ENCODE measurements around the gene ADARB2.
A peak's percentile ranks its signal among the peaks of the same experiment; 100 is the strongest.

Gene ADARB2

GRCh38 chr10:1404323-1405260 lies 332.7 kb downstream of the ADARB2 start:
- Histone ChIP-seq H3K4me2 (ENCODE audit: insufficient read depth, low read length, poor library complexity, severe bottlenecking) (no peak overlapping the region), H2BK15ac (ENCODE audit: low read length) (no peak overlapping the region), H3K79me1 (ENCODE audit: low read depth, low read length) (no peaks in the 10 kb centered on the region), H3K14ac (ENCODE audit: low read length) (no peak overlapping the region), H2BK120ac (ENCODE audit: low read depth, low read length) (no peak overlapping the region), H3K9ac (ENCODE audit: low read depth, low read length, poor library complexity) (no peak overlapping the region), H4K8ac (ENCODE audit: low read depth, low read length) (no peak overlapping the region), H2BK12ac (ENCODE audit: low read length) (no peak overlapping the region), H3K23ac (ENCODE audit: low read depth, low read length, poor library complexity) (no peak overlapping the region), H3K36me3 (replicated peaks in 1 of 2; ENCODE audit: control insufficient read depth in 2 of 2, insufficient read depth in 2 of 2, low read length in 2 of 2) (no peaks in the 10 kb centered on the region), H2BK5ac (ENCODE audit: low read length) (no peak overlapping the region), H4K91ac (ENCODE audit: low read depth, low read length, poor library complexity) (no peak overlapping the region), H3K4me1 (ENCODE audit: control insufficient read depth in 2 of 2, insufficient read depth in 1 of 2, low read depth in 1 of 2, low read length in 2 of 2) (peaks cover 0 to 5% of the 10 kb centered on the region in 2 donors), H3K27ac (replicated peaks; ENCODE audit: low read length) (no peak overlapping the region), H2AFZ (ENCODE audit: low read length) (no peak overlapping the region), H3K9me3 (replicated peaks in 1 of 2; ENCODE audit: control insufficient read depth in 2 of 2, insufficient read depth in 1 of 2, low read depth in 1 of 2, low read length in 2 of 2) (no peaks in the 10 kb centered on the region), H2AK5ac (ENCODE audit: low read depth, low read length) (no peak overlapping the region), H3K4ac (ENCODE audit: low read length) (no peak overlapping the region), H3K18ac (ENCODE audit: low read length) (no peak overlapping the region), H3K27me3 (ENCODE audit: control insufficient read depth in 3 of 3, insufficient read depth in 3 of 3, low read depth in 1 of 3, low read length in 3 of 3) (no peaks in the 10 kb centered on the region), H3K4me3 (ENCODE audit: low read length in 2 of 2) (no peak overlapping the region)
- no CpG with 5 or more reads among the region's 29 CpGs for WGBS, 2 donors (ENCODE audit: extremely low coverage in 2 of 2, insufficient read length in 2 of 2, insufficient replicate concordance in 1 of 2)
- DNase-seq (ENCODE audit: low spot score): no peak

- no peak overlapping the region for H3K23ac ChIP-seq (ENCODE audit: low read depth, low read length, poor library complexity)
- H2BK120ac ChIP-seq (ENCODE audit: low read depth, low read length): no peak overlapping the region
- H3K18ac ChIP-seq (ENCODE audit: low read length): peak overlapping the region; percentile 55
- H3K36me3 ChIP-seq (replicated peaks in 1 of 2; ENCODE audit: control insufficient read depth in 2 of 2, insufficient read depth in 2 of 2, low read length in 2 of 2): no peaks in the 10 kb centered on the region
- no peak overlapping the region for H3K27ac ChIP-seq (replicated peaks; ENCODE audit: low read length)
- WGBS, 2 donors (ENCODE audit: extremely low coverage in 2 of 2, insufficient read length in 2 of 2, insufficient replicate concordance in 1 of 2): no CpG with 5 or more reads among the region's 18 CpGs
- no peaks in the 10 kb centered on the region for H3K79me1 ChIP-seq (ENCODE audit: low read depth, low read length)
- H4K91ac ChIP-seq (ENCODE audit: low read depth, low read length, poor library complexity): no peak overlapping the region
- no peak overlapping the region for H2BK15ac ChIP-seq (ENCODE audit: low read length)
- H3K9me3 ChIP-seq (replicated peaks in 1 of 2; ENCODE audit: control insufficient read depth in 2 of 2, insufficient read depth in 1 of 2, low read depth in 1 of 2, low read length in 2 of 2): no peaks in the 10 kb centered on the region
- no peak overlapping the region for H2AK5ac ChIP-seq (ENCODE audit: low read depth, low read length)
- H3K4me1 ChIP-seq (ENCODE audit: control insufficient read depth in 2 of 2, insufficient read depth in 1 of 2, low read depth in 1 of 2, low read length in 2 of 2): peaks cover 0 to 5% of the 10 kb centered on the region in 2 donors
- no peak for DNase-seq (ENCODE audit: low spot score)
- H4K8ac ChIP-seq (ENCODE audit: low read depth, low read length): no peak overlapping the region
- H2AFZ ChIP-seq (ENCODE audit: low read length): no peak overlapping the region
- H3K4me2 ChIP-seq (ENCODE audit: insufficient read depth, low read length, poor library complexity, severe bottlenecking): no peak overlapping the region
- no peak overlapping the region for H2BK5ac ChIP-seq (ENCODE audit: low read length)
- no peak overlapping the region for H2BK12ac ChIP-seq (ENCODE audit: low read length)
- H3K4ac ChIP-seq (ENCODE audit: low read length): no peak overlapping the region
- no peak overlapping the region for H3K4me3 ChIP-seq (ENCODE audit: low read length in 2 of 2)
- H3K14ac ChIP-seq (ENCODE audit: low read length): no peak overlapping the region
- no peaks in the 10 kb centered on the region for H3K27me3 ChIP-seq (ENCODE audit: control insufficient read depth in 3 of 3, insufficient read depth in 3 of 3, low read depth in 1 of 3, low read length in 3 of 3)
- no peak overlapping the region for H3K9ac ChIP-seq (ENCODE audit: low read depth, low read length, poor library complexity)
Observed at GRCh38 chr10:1403508-1404322, 333.6 kb downstream of the ADARB2 start.

- Histone ChIP-seq H2AK5ac (ENCODE audit: low read depth, low read length) (no peak overlapping the region), H3K14ac (ENCODE audit: low read length) (peak overlapping the region; percentile 32), H2BK5ac (ENCODE audit: low read length) (no peak overlapping the region), H3K9me3 (replicated peaks in 1 of 2; ENCODE audit: control insufficient read depth in 2 of 2, insufficient read depth in 1 of 2, low read depth in 1 of 2, low read length in 2 of 2) (no peaks in the 10 kb centered on the region), H3K27me3 (ENCODE audit: control insufficient read depth in 3 of 3, insufficient read depth in 3 of 3, low read depth in 1 of 3, low read length in 3 of 3) (no peaks in the 10 kb centered on the region), H2BK12ac (ENCODE audit: low read length) (no peak overlapping the region), H3K36me3 (replicated peaks in 1 of 2; ENCODE audit: control insufficient read depth in 2 of 2, insufficient read depth in 2 of 2, low read length in 2 of 2) (no peaks in the 10 kb centered on the region), H2BK15ac (ENCODE audit: low read length) (no peak overlapping the region), H3K4me1 (ENCODE audit: control insufficient read depth in 2 of 2, insufficient read depth in 1 of 2, low read depth in 1 of 2, low read length in 2 of 2) (peaks cover 0 to 5% of the 10 kb centered on the region in 2 donors), H3K79me1 (ENCODE audit: low read depth, low read length) (no peaks in the 10 kb centered on the region), H3K9ac (ENCODE audit: low read depth, low read length, poor library complexity) (no peak overlapping the region), H3K27ac (replicated peaks; ENCODE audit: low read length) (no peak overlapping the region), H3K23ac (ENCODE audit: low read depth, low read length, poor library complexity) (no peak overlapping the region), H3K4me3 (ENCODE audit: low read length in 2 of 2) (no peak overlapping the region), H4K8ac (ENCODE audit: low read depth, low read length) (no peak overlapping the region), H3K18ac (ENCODE audit: low read length) (no peak overlapping the region), H2AFZ (ENCODE audit: low read length) (no peak overlapping the region), H4K91ac (ENCODE audit: low read depth, low read length, poor library complexity) (no peak overlapping the region), H3K4me2 (ENCODE audit: insufficient read depth, low read length, poor library complexity, severe bottlenecking) (no peak overlapping the region), H3K4ac (ENCODE audit: low read length) (no peak overlapping the region), H2BK120ac (ENCODE audit: low read depth, low read length) (no peak overlapping the region)
- DNase-seq (ENCODE audit: low spot score): no peak
- no CpG with 5 or more reads among the region's 27 CpGs for WGBS, 2 donors (ENCODE audit: extremely low coverage in 2 of 2, insufficient read length in 2 of 2, insufficient replicate concordance in 1 of 2)
Observed at GRCh38 chr10:1402816-1403507, 334.4 kb downstream of the ADARB2 start.
